PFSK-1 (cell line): ENCODE results near the gene ALS2CL.

Experiments
- POLR2AphosphoS5 ChIP-seq: IDR thresholded peaks from 2 replicates; pipeline ENCODE4 v1.6.1; 2012; ENCODE audit warnings: low read depth, mild to moderate bottlenecking, control low read depth, low read length, moderate library complexity
- SIN3A ChIP-seq: IDR thresholded peaks from 2 replicates; pipeline ENCODE4 v1.6.1; 2012; ENCODE audit warnings: mild to moderate bottlenecking, low read length, moderate library complexity, borderline replicate concordance; ENCODE audit not compliant: insufficient read depth
- TAF1 ChIP-seq: IDR thresholded peaks from 2 replicates; pipeline ENCODE4 v1.6.1; 2012; ENCODE audit warnings: low read length, control low read depth, borderline replicate concordance; ENCODE audit not compliant: insufficient read depth
- TF ChIP-seq, protein P1 (sequence below), 2 experiments: IDR thresholded peaks; 2 replicates each; pipeline versions ENCODE4 v1.6.1 to v1.8.0; 2011 to 2012; ENCODE audit warnings: low read depth in 2 of 2, low read length in 2 of 2, control low read depth in 1 of 2, inconsistent platforms in 1 of 2, mild to moderate bottlenecking in 1 of 2, moderate library complexity in 1 of 2; ENCODE audit not compliant: insufficient read depth in 1 of 2

DNA sequence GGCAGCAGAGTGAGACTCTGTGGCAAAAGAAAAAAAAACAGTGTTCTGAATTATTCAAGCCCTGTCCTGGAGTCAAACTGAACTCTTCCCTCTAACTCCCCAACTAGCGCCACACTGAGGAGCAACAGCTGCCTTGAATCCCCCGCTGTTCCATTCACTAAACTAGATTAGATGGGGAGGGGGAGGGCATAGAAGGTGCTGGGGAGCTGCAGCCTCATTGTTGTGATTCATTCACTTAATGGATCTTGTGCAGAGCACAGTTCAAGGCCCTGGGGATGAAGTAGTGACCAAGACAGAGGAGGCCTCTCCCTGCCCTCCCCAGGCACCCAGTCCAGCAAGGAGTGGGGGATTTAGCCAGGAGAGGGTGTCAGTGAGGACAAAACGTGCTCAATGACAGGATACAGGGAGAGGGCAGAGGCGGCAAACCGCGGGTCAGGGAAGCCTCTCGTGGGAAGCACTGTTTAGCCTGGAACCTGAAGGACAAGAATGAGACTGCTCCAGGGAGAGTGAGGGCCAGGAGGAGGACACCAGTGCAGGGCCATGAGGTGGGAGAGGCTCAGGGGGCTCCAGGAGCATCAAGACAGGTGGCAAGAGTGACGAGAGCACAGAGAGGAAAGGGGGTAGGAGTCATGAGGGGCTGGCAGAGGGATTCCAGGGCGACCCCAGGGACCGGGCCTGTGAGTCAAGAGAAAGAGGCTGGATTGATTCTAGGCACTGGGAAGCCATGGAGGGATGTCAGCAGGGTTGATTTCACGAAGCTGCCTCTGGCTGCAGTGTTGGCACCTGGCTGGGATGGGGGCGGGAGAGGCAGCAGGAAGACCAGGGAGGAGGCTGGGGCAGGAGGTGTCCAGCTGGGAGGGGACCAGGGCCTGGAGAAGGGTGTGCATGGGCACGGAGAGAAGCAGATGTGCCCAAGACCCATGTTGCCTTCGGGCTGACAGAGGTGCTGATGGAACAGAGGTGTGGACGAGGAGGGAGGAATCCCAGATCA lies 31.4 kb downstream of the ALS2CL start:
- TF ChIP-seq POLR2AphosphoS5 (no peak), TAF1 (no peak), SIN3A (no peak)
- TF ChIP-seq, protein P1, sequence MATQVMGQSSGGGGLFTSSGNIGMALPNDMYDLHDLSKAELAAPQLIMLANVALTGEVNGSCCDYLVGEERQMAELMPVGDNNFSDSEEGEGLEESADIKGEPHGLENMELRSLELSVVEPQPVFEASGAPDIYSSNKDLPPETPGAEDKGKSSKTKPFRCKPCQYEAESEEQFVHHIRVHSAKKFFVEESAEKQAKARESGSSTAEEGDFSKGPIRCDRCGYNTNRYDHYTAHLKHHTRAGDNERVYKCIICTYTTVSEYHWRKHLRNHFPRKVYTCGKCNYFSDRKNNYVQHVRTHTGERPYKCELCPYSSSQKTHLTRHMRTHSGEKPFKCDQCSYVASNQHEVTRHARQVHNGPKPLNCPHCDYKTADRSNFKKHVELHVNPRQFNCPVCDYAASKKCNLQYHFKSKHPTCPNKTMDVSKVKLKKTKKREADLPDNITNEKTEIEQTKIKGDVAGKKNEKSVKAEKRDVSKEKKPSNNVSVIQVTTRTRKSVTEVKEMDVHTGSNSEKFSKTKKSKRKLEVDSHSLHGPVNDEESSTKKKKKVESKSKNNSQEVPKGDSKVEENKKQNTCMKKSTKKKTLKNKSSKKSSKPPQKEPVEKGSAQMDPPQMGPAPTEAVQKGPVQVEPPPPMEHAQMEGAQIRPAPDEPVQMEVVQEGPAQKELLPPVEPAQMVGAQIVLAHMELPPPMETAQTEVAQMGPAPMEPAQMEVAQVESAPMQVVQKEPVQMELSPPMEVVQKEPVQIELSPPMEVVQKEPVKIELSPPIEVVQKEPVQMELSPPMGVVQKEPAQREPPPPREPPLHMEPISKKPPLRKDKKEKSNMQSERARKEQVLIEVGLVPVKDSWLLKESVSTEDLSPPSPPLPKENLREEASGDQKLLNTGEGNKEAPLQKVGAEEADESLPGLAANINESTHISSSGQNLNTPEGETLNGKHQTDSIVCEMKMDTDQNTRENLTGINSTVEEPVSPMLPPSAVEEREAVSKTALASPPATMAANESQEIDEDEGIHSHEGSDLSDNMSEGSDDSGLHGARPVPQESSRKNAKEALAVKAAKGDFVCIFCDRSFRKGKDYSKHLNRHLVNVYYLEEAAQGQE (IDR thresholded peaks at IDR 0.05; ENCODE audit: insufficient read depth in 1 of 2, low read depth in 2 of 2, low read length in 2 of 2) = no peak
